ENCODE results near the gene PRAC1.

The PRAC1 gene

DNA sequence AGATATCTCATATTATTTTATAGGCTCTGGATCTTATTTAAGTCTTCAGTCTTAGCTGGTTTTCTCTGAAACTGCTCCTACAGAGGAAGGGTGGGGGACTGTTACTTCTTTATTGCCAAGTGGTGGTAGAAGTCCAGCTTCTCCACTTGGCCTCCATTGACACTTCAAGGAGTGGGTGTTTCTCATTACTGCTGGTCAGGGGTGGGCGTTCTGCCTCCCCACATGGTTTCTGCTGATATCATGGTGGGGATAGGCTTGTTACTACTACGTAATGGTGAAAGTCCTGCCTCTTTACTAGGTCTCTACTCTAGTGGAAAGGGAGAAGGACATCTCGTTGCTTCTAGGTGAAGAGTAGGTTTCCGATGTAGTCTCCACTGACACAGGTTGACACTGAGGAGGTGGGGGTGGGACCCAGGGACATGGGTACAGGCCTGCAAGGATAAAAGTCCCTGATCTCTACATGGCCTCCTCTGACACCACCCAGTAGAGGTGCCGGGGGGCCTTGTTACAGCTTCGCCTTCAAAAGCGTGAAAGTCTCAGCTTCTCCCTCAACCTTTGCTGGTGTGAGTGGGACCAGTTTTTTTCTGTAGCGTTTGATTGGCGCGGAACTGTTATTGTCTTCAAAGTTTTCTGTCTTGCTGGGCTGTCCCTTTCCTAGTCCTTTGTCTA lies 20.3 kb downstream of the PRAC1 start:
- Histone ChIP-seq H3F3A (ENCODE audit: insufficient read depth, low read length) (no peaks in the 10 kb centered on the region), H3K36me3 (replicated peaks; ENCODE audit: insufficient read depth, low read length) (no peaks in the 10 kb centered on the region), H3K4me2 (ENCODE audit: low read depth, low read length) (no peak overlapping the region), H2AFZ (ENCODE audit: low read length) (no peak overlapping the region), H3K27ac (ENCODE audit: low read length) (no peak overlapping the region), H4K20me1 (ENCODE audit: insufficient read depth, low read length) (no peaks in the 10 kb centered on the region), H3K9me2 (replicated peaks; ENCODE audit: insufficient read depth, low read length) (no peaks in the 10 kb centered on the region), H3K4me1 (ENCODE audit: low read length) (no peaks in the 10 kb centered on the region), H3K79me2 (ENCODE audit: low read length) (no peaks in the 10 kb centered on the region), H3K9ac (ENCODE audit: low read length) (no peak overlapping the region), H3K9me3 (replicated peaks; ENCODE audit: insufficient read depth, low read length) (no peaks in the 10 kb centered on the region), H3K4me3 (ENCODE audit: low read length) (no peak overlapping the region), H3K27me3 (replicated peaks; ENCODE audit: insufficient read depth, low read length) (peaks cover 34% of the 10 kb centered on the region)
- no peak for TF ChIP-seq EZH2 (optimal IDR thresholded peaks at IDR 0.05; ENCODE audit: low read depth, low read length)
- no peak for TF ChIP-seq EZH2phosphoT487 (IDR thresholded peaks at IDR 0.05; ENCODE audit: low read length)
- no peak for TF ChIP-seq CTCF (IDR thresholded peaks at IDR 0.05; ENCODE audit: low read length)
- DNase-seq, result no peak

DNA sequence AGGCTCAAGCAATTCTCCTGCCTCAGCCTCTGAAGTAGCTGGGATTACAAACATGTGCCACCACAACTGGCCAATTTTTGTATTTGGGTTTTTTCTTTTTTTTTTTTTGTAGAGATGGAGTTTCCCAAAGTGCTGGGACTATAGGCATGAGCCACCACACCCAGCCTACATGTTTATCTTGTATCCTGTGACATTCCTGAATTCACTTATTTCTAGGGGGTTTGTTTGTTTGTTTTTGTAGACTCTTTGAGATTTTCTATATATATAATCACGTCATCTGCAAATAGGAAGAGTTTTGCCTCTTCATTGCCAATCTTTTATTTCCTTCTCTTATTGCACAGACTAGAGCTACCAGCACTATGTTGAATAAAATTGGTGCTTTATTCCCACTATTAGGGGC lies 29.1 kb downstream of the PRAC1 start:
- Histone ChIP-seq H3K27me3 (replicated peaks; ENCODE audit: insufficient read depth, low read length) (no peaks in the 10 kb centered on the region), H3F3A (ENCODE audit: insufficient read depth, low read length) (no peaks in the 10 kb centered on the region), H3K36me3 (replicated peaks; ENCODE audit: insufficient read depth, low read length) (no peaks in the 10 kb centered on the region), H3K9ac (ENCODE audit: low read length) (no peak overlapping the region), H4K20me1 (ENCODE audit: insufficient read depth, low read length) (no peaks in the 10 kb centered on the region), H3K27ac (ENCODE audit: low read length) (no peak overlapping the region), H3K79me2 (ENCODE audit: low read length) (no peaks in the 10 kb centered on the region), H3K9me2 (replicated peaks; ENCODE audit: insufficient read depth, low read length) (no peaks in the 10 kb centered on the region), H3K9me3 (replicated peaks; ENCODE audit: insufficient read depth, low read length) (no peaks in the 10 kb centered on the region), H2AFZ (ENCODE audit: low read length) (no peak overlapping the region), H3K4me1 (ENCODE audit: low read length) (no peaks in the 10 kb centered on the region), H3K4me2 (ENCODE audit: low read depth, low read length) (no peak overlapping the region), H3K4me3 (ENCODE audit: low read length) (no peak overlapping the region)
- DNase-seq, result no peak
- no peak for TF ChIP-seq EZH2 (optimal IDR thresholded peaks at IDR 0.05; ENCODE audit: low read depth, low read length)
- TF ChIP-seq EZH2phosphoT487 (IDR thresholded peaks at IDR 0.05; ENCODE audit: low read length), result no peak
- no peak for TF ChIP-seq CTCF (IDR thresholded peaks at IDR 0.05; ENCODE audit: low read length)

DNA sequence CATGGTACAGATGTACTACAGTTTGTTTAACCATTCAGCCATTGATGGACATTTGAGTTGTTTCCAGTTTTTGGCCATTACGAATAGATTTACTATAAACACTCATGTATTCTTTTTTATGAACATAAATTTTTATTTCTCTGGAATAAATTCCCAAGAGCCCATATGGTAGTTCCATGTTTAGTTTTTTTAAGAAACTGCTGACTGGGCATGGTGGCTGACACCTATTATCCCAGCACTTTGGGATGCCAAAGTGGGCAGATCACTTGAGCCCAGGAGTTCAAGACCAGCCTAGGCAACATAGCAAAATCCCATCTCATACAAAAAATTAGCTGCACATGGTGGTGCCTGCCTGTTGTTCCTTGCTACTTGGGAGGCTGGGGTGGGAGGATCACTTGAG lies 30.3 kb downstream of the PRAC1 start:
- H3K27me3 ChIP-seq (replicated peaks; ENCODE audit: insufficient read depth, low read length), result no peaks in the 10 kb centered on the region
- H3K9ac ChIP-seq (ENCODE audit: low read length), result no peak overlapping the region
- H3K79me2 ChIP-seq (ENCODE audit: low read length), result no peaks in the 10 kb centered on the region
- DNase-seq, result no peak
- no peaks in the 10 kb centered on the region for H4K20me1 ChIP-seq (ENCODE audit: insufficient read depth, low read length)
- no peak overlapping the region for H3K4me3 ChIP-seq (ENCODE audit: low read length)
- no peak overlapping the region for H3K4me2 ChIP-seq (ENCODE audit: low read depth, low read length)
- no peak overlapping the region for H3K27ac ChIP-seq (ENCODE audit: low read length)
- no peaks in the 10 kb centered on the region for H3K9me3 ChIP-seq (replicated peaks; ENCODE audit: insufficient read depth, low read length)
- H2AFZ ChIP-seq (ENCODE audit: low read length), result no peak overlapping the region
- no peaks in the 10 kb centered on the region for H3K9me2 ChIP-seq (replicated peaks; ENCODE audit: insufficient read depth, low read length)
- no peaks in the 10 kb centered on the region for H3F3A ChIP-seq (ENCODE audit: insufficient read depth, low read length)
- no peaks in the 10 kb centered on the region for H3K36me3 ChIP-seq (replicated peaks; ENCODE audit: insufficient read depth, low read length)
- no peaks in the 10 kb centered on the region for H3K4me1 ChIP-seq (ENCODE audit: low read length)
- TF ChIP-seq CTCF (IDR thresholded peaks at IDR 0.05; ENCODE audit: low read length) (no peak), EZH2 (optimal IDR thresholded peaks at IDR 0.05; ENCODE audit: low read depth, low read length) (no peak), EZH2phosphoT487 (IDR thresholded peaks at IDR 0.05; ENCODE audit: low read length) (no peak)
